ENCODE measurements around the gene NMU. TPM values are rescaled to one million over a fixed set of nuclear protein-coding genes. Genes with fewer than 3 reads are reported as not detected.

Gene NMU
- total RNA-seq, 3 donors from 2014 or later: 0.81 to 1.5 (median 1.0) TPM

DNA sequence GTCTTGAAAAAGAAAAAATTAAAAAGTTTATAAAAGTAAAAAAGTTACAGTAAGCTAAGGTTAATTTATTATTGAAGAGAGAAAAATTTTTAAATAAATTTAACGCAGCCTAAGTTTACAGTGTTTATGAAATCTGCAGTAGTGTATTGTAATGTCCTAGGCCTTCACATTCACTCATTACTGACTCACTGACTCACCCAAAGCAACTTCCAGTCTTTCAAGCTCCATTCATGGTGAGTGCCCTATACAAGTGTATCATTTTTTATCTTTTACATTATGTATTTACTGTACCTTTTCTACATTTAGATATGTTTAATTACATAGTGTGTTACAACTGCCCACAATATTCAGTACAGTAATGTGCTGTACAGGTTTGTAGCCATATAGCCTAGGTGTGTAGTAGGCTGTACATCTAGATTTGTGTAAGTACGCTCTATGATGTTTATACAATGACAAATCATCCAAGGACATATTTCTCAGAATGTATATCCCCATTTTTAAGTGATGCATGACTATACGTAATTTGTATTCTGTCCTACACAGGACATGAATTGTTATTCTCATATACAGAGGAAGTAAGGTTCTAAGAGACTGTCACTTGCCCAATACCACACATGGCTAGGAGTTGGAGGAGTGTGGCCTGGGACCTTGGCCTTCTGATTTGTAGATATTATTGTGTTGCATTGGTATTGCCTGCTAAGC, 24.6 kb downstream of the NMU start:
- TF ChIP-seq, protein P1, sequence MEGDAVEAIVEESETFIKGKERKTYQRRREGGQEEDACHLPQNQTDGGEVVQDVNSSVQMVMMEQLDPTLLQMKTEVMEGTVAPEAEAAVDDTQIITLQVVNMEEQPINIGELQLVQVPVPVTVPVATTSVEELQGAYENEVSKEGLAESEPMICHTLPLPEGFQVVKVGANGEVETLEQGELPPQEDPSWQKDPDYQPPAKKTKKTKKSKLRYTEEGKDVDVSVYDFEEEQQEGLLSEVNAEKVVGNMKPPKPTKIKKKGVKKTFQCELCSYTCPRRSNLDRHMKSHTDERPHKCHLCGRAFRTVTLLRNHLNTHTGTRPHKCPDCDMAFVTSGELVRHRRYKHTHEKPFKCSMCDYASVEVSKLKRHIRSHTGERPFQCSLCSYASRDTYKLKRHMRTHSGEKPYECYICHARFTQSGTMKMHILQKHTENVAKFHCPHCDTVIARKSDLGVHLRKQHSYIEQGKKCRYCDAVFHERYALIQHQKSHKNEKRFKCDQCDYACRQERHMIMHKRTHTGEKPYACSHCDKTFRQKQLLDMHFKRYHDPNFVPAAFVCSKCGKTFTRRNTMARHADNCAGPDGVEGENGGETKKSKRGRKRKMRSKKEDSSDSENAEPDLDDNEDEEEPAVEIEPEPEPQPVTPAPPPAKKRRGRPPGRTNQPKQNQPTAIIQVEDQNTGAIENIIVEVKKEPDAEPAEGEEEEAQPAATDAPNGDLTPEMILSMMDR (IDR thresholded peaks at IDR 0.05): no peak
- H3K9me3 ChIP-seq: no peaks in the 10 kb centered on the region
- H3K4me3 ChIP-seq: no peak overlapping the region
- no peaks in the 10 kb centered on the region for H3K36me3 ChIP-seq (ENCODE audit: low read depth)
- DNase-seq: no peak
- no peaks in the 10 kb centered on the region for H3K4me1 ChIP-seq (ENCODE audit: low read depth)
- intact Hi-C loops (cut with DNase I, micrococcal nuclease): no loop called here
- no peak for ATAC-seq

DNA sequence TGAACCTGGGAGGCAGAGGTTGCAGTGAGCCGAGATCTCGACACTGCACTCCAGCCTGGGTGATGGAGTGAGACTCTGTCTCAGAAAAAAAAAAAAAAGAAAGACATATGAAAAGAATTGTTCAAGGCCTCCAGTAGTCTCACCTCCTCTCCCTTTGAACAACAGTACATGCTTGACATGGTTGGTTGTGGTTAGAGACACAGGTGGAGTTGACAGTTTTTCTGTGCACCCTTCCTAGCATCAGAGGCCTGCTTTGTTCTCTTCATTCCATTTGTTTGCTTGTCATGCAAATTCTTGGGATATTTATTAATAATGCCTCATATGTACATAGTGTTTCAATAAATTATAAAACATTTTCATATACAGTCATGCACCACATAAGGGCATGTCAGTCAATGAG, 25.7 kb downstream of the NMU start:
- Histone ChIP-seq H3K4me3 (no peak overlapping the region), H3K9me3 (no peaks in the 10 kb centered on the region), H3K4me1 (ENCODE audit: low read depth) (no peaks in the 10 kb centered on the region), H3K36me3 (ENCODE audit: low read depth) (no peaks in the 10 kb centered on the region)
- DNase-seq (no peak), ATAC-seq (no peak)
- TF ChIP-seq, protein P1 (IDR thresholded peaks at IDR 0.05): no peak
- intact Hi-C loops (cut with DNase I, micrococcal nuclease): no loop called here

DNA sequence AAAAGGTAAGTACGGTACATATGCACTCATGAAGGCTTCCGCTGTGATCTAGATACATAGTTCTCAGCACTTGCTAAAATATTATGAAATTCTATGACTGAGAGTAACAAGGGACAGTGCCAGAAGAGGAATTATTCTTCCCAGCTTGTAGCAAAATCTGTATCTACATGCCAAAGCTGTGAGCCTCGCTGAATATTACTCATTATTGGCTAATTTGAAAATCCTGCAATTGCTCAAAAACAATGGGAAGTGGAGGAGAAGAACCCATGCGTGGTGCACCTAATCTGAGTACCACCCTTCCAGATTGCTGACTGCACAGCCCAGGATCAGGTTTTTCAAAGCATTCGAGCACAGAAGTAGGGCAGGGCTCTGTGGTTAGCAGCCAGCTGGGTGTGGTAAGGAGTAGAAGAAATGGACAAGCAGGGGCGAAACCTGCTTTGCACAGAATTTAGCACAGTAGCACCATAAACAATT, 26.7 kb downstream of the NMU start:
- Histone ChIP-seq H3K4me1 (ENCODE audit: low read depth) (no peaks in the 10 kb centered on the region), H3K9me3 (no peaks in the 10 kb centered on the region), H3K4me3 (no peak overlapping the region), H3K36me3 (ENCODE audit: low read depth) (no peaks in the 10 kb centered on the region)
- TF ChIP-seq, protein P1 (IDR thresholded peaks at IDR 0.05): no peak
- DNase-seq (no peak), ATAC-seq (no peak)
- intact Hi-C loops (cut with DNase I, micrococcal nuclease): no loop called here

DNA sequence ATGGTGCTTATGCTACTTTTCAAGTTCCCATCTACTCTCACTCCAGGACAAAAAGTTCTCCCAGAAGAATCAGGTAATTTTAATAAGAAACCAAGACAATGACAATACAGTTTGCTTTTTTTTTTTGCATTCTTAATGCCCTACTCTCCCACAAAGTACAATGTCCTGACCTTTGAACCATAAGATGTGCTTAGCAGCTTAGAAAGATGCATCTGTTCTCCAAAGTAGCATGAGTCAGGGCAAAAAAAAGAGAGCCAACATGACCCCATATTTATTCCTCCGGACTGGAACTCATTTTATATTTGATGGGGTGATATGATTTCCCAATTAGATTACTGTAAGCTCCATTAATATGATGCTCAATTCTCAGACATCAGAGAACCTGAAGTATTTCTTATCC, 27.5 kb downstream of the NMU start:
- no peak for DNase-seq
- H3K4me3 ChIP-seq: no peak overlapping the region
- no peak for ATAC-seq
- no peaks in the 10 kb centered on the region for H3K36me3 ChIP-seq (ENCODE audit: low read depth)
- H3K4me1 ChIP-seq (ENCODE audit: low read depth): no peaks in the 10 kb centered on the region
- intact Hi-C loops (cut with DNase I, micrococcal nuclease): no loop called here
- TF ChIP-seq, protein P1 (IDR thresholded peaks at IDR 0.05): no peak
- H3K9me3 ChIP-seq: no peaks in the 10 kb centered on the region

DNA sequence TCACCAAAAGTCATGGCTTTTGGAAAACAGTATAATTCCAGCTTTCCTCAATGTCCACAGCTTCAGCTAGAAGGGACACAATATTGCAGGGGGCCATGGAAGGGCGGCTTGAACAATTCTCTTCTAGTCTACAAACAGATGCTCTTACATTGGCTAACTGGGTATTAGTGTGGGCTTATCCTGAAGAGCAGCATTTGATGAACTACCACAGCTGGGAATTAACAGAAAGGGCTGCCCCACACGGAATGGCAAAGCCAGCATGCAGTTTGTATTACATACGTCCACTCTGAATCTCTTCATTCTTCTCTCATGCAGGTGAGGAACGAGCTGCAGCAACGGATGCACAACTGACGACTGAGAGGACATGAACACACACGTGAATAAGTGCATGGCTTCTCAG, 31.1 kb downstream of the NMU start:
- Histone ChIP-seq H3K36me3 (ENCODE audit: low read depth) (no peaks in the 10 kb centered on the region), H3K4me3 (no peak overlapping the region), H3K9me3 (no peaks in the 10 kb centered on the region), H3K4me1 (ENCODE audit: low read depth) (no peaks in the 10 kb centered on the region)
- intact Hi-C loops (cut with DNase I, micrococcal nuclease): no loop called here
- no peak for ATAC-seq
- TF ChIP-seq, protein P1 (IDR thresholded peaks at IDR 0.05): no peak
- no peak for DNase-seq
